ENCODE results near the gene TSHZ2. TPM values are rescaled to one million over a fixed set of nuclear protein-coding genes. Genes with fewer than 3 reads are reported as not detected.

The TSHZ2 gene
- total RNA-seq, 4 donors from 2014 or later: 10.3 to 15.0 (median 12.9) TPM

- peaks cover 0 to 7% (median 0%) of the 10 kb centered on the region in 4 donors for H3K4me1 ChIP-seq
- H3K4me3 ChIP-seq: no peak overlapping the region
- H3K9me3 ChIP-seq: no peaks in the 10 kb centered on the region
- DNase-seq (ENCODE audit: extremely low spot score): peak; percentile 42
- H3K27me3 ChIP-seq: no peaks in the 10 kb centered on the region
- H3K36me3 ChIP-seq: no peaks in the 10 kb centered on the region
- 93% methylated on average over 5 of the region's 5 CpGs for WGBS
- intact Hi-C loops (cut with DNase I): no loop called here
- no peak for TF ChIP-seq EP300 (IDR thresholded peaks at IDR 0.05)
- no peak for TF ChIP-seq POLR2AphosphoS5 (IDR thresholded peaks at IDR 0.05)
- no peak for TF ChIP-seq POLR2A (IDR thresholded peaks at IDR 0.05; ENCODE audit: low read depth)
- TF ChIP-seq CTCF (IDR thresholded peaks at IDR 0.05): no peak
- H3K27ac ChIP-seq (replicated peaks in 1 of 4): no peak overlapping the region
These were observed 522.6 kb downstream of the TSHZ2 start for GRCh38 chr20:53494753-53495152.

- 81% methylated on average over 14 of the region's 14 CpGs for WGBS
- H3K27me3 ChIP-seq: no peaks in the 10 kb centered on the region
These were observed 523.4 kb downstream of the TSHZ2 start for GRCh38 chr20:53495398-53496092.

GRCh38 chr20:53497246-53497645, 525.1 kb downstream of the TSHZ2 start:
- Histone ChIP-seq H3K36me3 (no peaks in the 10 kb centered on the region), H3K9me3 (no peaks in the 10 kb centered on the region), H3K4me1 (peaks cover 0 to 7% (median 0%) of the 10 kb centered on the region in 4 donors), H3K27ac (replicated peaks in 1 of 4) (no peak overlapping the region), H3K27me3 (no peaks in the 10 kb centered on the region), H3K4me3 (no peak overlapping the region)
- peak; percentile 70 for DNase-seq (ENCODE audit: extremely low spot score)
- TF ChIP-seq POLR2AphosphoS5 (IDR thresholded peaks at IDR 0.05): no peak
- TF ChIP-seq CTCF (IDR thresholded peaks at IDR 0.05): no peak
- TF ChIP-seq EP300 (IDR thresholded peaks at IDR 0.05): no peak
- no peak for TF ChIP-seq POLR2A (IDR thresholded peaks at IDR 0.05; ENCODE audit: low read depth)
- WGBS: 74% methylated on average over 3 of the region's 3 CpGs
- intact Hi-C loops (cut with DNase I): no loop called here

More at GRCh38 chr20:53495398-53496092, 523.4 kb downstream of the TSHZ2 start:
- H3K36me3 ChIP-seq: no peaks in the 10 kb centered on the region
- no peaks in the 10 kb centered on the region for H3K9me3 ChIP-seq
- peak; percentile 80 for DNase-seq (ENCODE audit: extremely low spot score)
- no peak for TF ChIP-seq POLR2A (IDR thresholded peaks at IDR 0.05; ENCODE audit: low read depth)
- TF ChIP-seq EP300 (IDR thresholded peaks at IDR 0.05): no peak
- TF ChIP-seq CTCF (IDR thresholded peaks at IDR 0.05): no peak
- TF ChIP-seq POLR2AphosphoS5 (IDR thresholded peaks at IDR 0.05): no peak
- H3K4me1 ChIP-seq: peaks cover 0 to 7% (median 0%) of the 10 kb centered on the region in 4 donors
- H3K27ac ChIP-seq (replicated peaks in 1 of 4): no peak overlapping the region
- H3K4me3 ChIP-seq: no peak overlapping the region
- intact Hi-C loops (cut with DNase I): no loop called here

- no peaks in the 10 kb centered on the region for H3K36me3 ChIP-seq
- no peak for TF ChIP-seq POLR2A (IDR thresholded peaks at IDR 0.05; ENCODE audit: low read depth)
- TF ChIP-seq EP300 (IDR thresholded peaks at IDR 0.05): no peak
- no peak for TF ChIP-seq CTCF (IDR thresholded peaks at IDR 0.05)
- intact Hi-C loops (cut with DNase I): no loop called here
- H3K4me1 ChIP-seq: peaks cover 0 to 7% (median 0%) of the 10 kb centered on the region in 4 donors
- 78% methylated on average over 5 of the region's 5 CpGs for WGBS
- no peak overlapping the region for H3K27ac ChIP-seq (replicated peaks in 1 of 4)
- no peaks in the 10 kb centered on the region for H3K9me3 ChIP-seq
- DNase-seq (ENCODE audit: extremely low spot score): peak; percentile 88
- no peaks in the 10 kb centered on the region for H3K27me3 ChIP-seq
- H3K4me3 ChIP-seq: no peak overlapping the region
These were observed 526.2 kb downstream of the TSHZ2 start for GRCh38 chr20:53498341-53498740.

GRCh38 chr20:53500651-53501050, 528.5 kb downstream of the TSHZ2 start:
- H3K9me3 ChIP-seq: no peaks in the 10 kb centered on the region
- H3K4me3 ChIP-seq: no peak overlapping the region
- H3K27me3 ChIP-seq: no peaks in the 10 kb centered on the region
- H3K27ac ChIP-seq (replicated peaks in 1 of 4): no peak overlapping the region
- TF ChIP-seq EP300 (IDR thresholded peaks at IDR 0.05) (no peak), CTCF (IDR thresholded peaks at IDR 0.05) (no peak), POLR2AphosphoS5 (IDR thresholded peaks at IDR 0.05) (no peak), POLR2A (IDR thresholded peaks at IDR 0.05; ENCODE audit: low read depth) (no peak)
- DNase-seq (ENCODE audit: extremely low spot score): no peak
- H3K36me3 ChIP-seq: no peaks in the 10 kb centered on the region
- intact Hi-C loops (cut with DNase I): no loop called here
- no peaks in the 10 kb centered on the region for H3K4me1 ChIP-seq

Measured in esophagus muscularis mucosa (tissue), 4 donors.